ENCODE data around the gene YJU2.
"Not testable (repeated sequence)": the region's sequence is repeated elsewhere in the genome, so short reads cannot be mapped to it uniquely, and the experiment has no call there.

Gene YJU2

GRCh38 chr19:4224470-4224869 lies 22.4 kb upstream of the YJU2 start:
- no CpG with 5 or more reads among the region's 15 CpGs for WGBS (ENCODE audit: extremely low coverage, insufficient coverage, low lambda C conversion rate)
- no peak overlapping the region for H3K4me2 ChIP-seq (ENCODE audit: low read length)
- no peak overlapping the region for H3K56ac ChIP-seq (ENCODE audit: low read length)
- no peak overlapping the region for H2AK5ac ChIP-seq (ENCODE audit: low read length)
- no peak overlapping the region for H2BK5ac ChIP-seq (ENCODE audit: low read length)
- H2BK15ac ChIP-seq (replicated peaks; ENCODE audit: low read depth) = no peak overlapping the region
- H3K4me3 ChIP-seq (ENCODE audit: low read length) = no peak overlapping the region
- H3K36me3 ChIP-seq (ENCODE audit: control insufficient read depth, insufficient read depth, low read length) = no peaks in the 10 kb centered on the region
- no peak overlapping the region for H3K9ac ChIP-seq (ENCODE audit: low read length)
- no peak overlapping the region for H4K5ac ChIP-seq (ENCODE audit: low read length)
- no peak overlapping the region for H3K27ac ChIP-seq (ENCODE audit: low read depth, low read length)
- no peaks in the 10 kb centered on the region for H3K79me2 ChIP-seq (ENCODE audit: control insufficient read depth, insufficient read depth, low read length)
- H3K27me3 ChIP-seq (ENCODE audit: insufficient read depth, low read length, poor library complexity) = no peaks in the 10 kb centered on the region
- no peak overlapping the region for H3K4ac ChIP-seq (ENCODE audit: low read depth, low read length)
- no peak overlapping the region for H3K18ac ChIP-seq (ENCODE audit: low read length)
- no peaks in the 10 kb centered on the region for H3K79me1 ChIP-seq (ENCODE audit: low read length)
- no peak for DNase-seq
- no peak overlapping the region for H2BK120ac ChIP-seq (ENCODE audit: low read depth, low read length)
- H4K8ac ChIP-seq (ENCODE audit: low read depth, low read length) = no peak overlapping the region
- H3K23ac ChIP-seq (ENCODE audit: low read length) = no peak overlapping the region
- H3K4me1 ChIP-seq (ENCODE audit: control insufficient read depth, low read depth, low read length) = no peaks in the 10 kb centered on the region

- no peak overlapping the region for H4K8ac ChIP-seq (ENCODE audit: low read depth, low read length)
- no peaks in the 10 kb centered on the region for H3K79me1 ChIP-seq (ENCODE audit: low read length)
- no peaks in the 10 kb centered on the region for H3K36me3 ChIP-seq (ENCODE audit: control insufficient read depth, insufficient read depth, low read length)
- no peak overlapping the region for H3K23ac ChIP-seq (ENCODE audit: low read length)
- no peaks in the 10 kb centered on the region for H3K4me1 ChIP-seq (ENCODE audit: control insufficient read depth, low read depth, low read length)
- H2BK120ac ChIP-seq (ENCODE audit: low read depth, low read length) = no peak overlapping the region
- no peak overlapping the region for H2BK15ac ChIP-seq (replicated peaks; ENCODE audit: low read depth)
- no peak overlapping the region for H3K4ac ChIP-seq (ENCODE audit: low read depth, low read length)
- H3K79me2 ChIP-seq (ENCODE audit: control insufficient read depth, insufficient read depth, low read length) = no peaks in the 10 kb centered on the region
- no peak overlapping the region for H4K5ac ChIP-seq (ENCODE audit: low read length)
- H2AK5ac ChIP-seq (ENCODE audit: low read length) = no peak overlapping the region
- no peak overlapping the region for H3K9ac ChIP-seq (ENCODE audit: low read length)
- DNase-seq = no peak
- no peak overlapping the region for H3K27ac ChIP-seq (ENCODE audit: low read depth, low read length)
- WGBS (ENCODE audit: extremely low coverage, insufficient coverage, low lambda C conversion rate) = no CpG with 5 or more reads among the region's 8 CpGs
- no peaks in the 10 kb centered on the region for H3K27me3 ChIP-seq (ENCODE audit: insufficient read depth, low read length, poor library complexity)
- H3K56ac ChIP-seq (ENCODE audit: low read length) = no peak overlapping the region
- H3K4me3 ChIP-seq (ENCODE audit: low read length) = no peak overlapping the region
- no peak overlapping the region for H2BK5ac ChIP-seq (ENCODE audit: low read length)
- no peak overlapping the region for H3K18ac ChIP-seq (ENCODE audit: low read length)
- no peak overlapping the region for H3K4me2 ChIP-seq (ENCODE audit: low read length)
These were observed 21.0 kb upstream of the YJU2 start for GRCh38 chr19:4225885-4226284.

- H3K27ac ChIP-seq (ENCODE audit: low read depth, low read length) = no peak overlapping the region
- no peaks in the 10 kb centered on the region for H3K36me3 ChIP-seq (ENCODE audit: control insufficient read depth, insufficient read depth, low read length)
- H3K18ac ChIP-seq (ENCODE audit: low read length) = no peak overlapping the region
- H3K79me1 ChIP-seq (ENCODE audit: low read length) = no peaks in the 10 kb centered on the region
- H4K8ac ChIP-seq (ENCODE audit: low read depth, low read length) = no peak overlapping the region
- H3K23ac ChIP-seq (ENCODE audit: low read length) = no peak overlapping the region
- no peaks in the 10 kb centered on the region for H3K4me1 ChIP-seq (ENCODE audit: control insufficient read depth, low read depth, low read length)
- no peak overlapping the region for H4K5ac ChIP-seq (ENCODE audit: low read length)
- DNase-seq = no peak
- no peaks in the 10 kb centered on the region for H3K79me2 ChIP-seq (ENCODE audit: control insufficient read depth, insufficient read depth, low read length)
- H2BK120ac ChIP-seq (ENCODE audit: low read depth, low read length) = no peak overlapping the region
- H2BK15ac ChIP-seq (replicated peaks; ENCODE audit: low read depth) = no peak overlapping the region
- H3K9ac ChIP-seq (ENCODE audit: low read length) = no peak overlapping the region
- no peak overlapping the region for H3K4me2 ChIP-seq (ENCODE audit: low read length)
- H3K4me3 ChIP-seq (ENCODE audit: low read length) = no peak overlapping the region
- no peak overlapping the region for H2AK5ac ChIP-seq (ENCODE audit: low read length)
- no peak overlapping the region for H3K56ac ChIP-seq (ENCODE audit: low read length)
- H2BK5ac ChIP-seq (ENCODE audit: low read length) = no peak overlapping the region
- H3K4ac ChIP-seq (ENCODE audit: low read depth, low read length) = no peak overlapping the region
- H3K27me3 ChIP-seq (ENCODE audit: insufficient read depth, low read length, poor library complexity) = no peaks in the 10 kb centered on the region
These were observed 19.1 kb upstream of the YJU2 start for GRCh38 chr19:4227771-4228170.

- Histone ChIP-seq H3K4me2 (ENCODE audit: low read length) (no peak overlapping the region), H4K5ac (ENCODE audit: low read length) (no peak overlapping the region), H3K4ac (ENCODE audit: low read depth, low read length) (no peak overlapping the region), H3K9ac (ENCODE audit: low read length) (no peak overlapping the region), H3K4me1 (ENCODE audit: control insufficient read depth, low read depth, low read length) (no peaks in the 10 kb centered on the region), H3K79me2 (ENCODE audit: control insufficient read depth, insufficient read depth, low read length) (no peaks in the 10 kb centered on the region), H2BK5ac (ENCODE audit: low read length) (no peak overlapping the region), H4K8ac (ENCODE audit: low read depth, low read length) (no peak overlapping the region), H3K27me3 (ENCODE audit: insufficient read depth, low read length, poor library complexity) (no peaks in the 10 kb centered on the region), H2BK120ac (ENCODE audit: low read depth, low read length) (no peak overlapping the region), H3K36me3 (ENCODE audit: control insufficient read depth, insufficient read depth, low read length) (no peaks in the 10 kb centered on the region), H3K56ac (ENCODE audit: low read length) (no peak overlapping the region), H3K23ac (ENCODE audit: low read length) (no peak overlapping the region), H3K18ac (ENCODE audit: low read length) (no peak overlapping the region), H3K79me1 (ENCODE audit: low read length) (no peaks in the 10 kb centered on the region), H2BK15ac (replicated peaks; ENCODE audit: low read depth) (no peak overlapping the region), H2AK5ac (ENCODE audit: low read length) (no peak overlapping the region), H3K27ac (ENCODE audit: low read depth, low read length) (no peak overlapping the region), H3K4me3 (ENCODE audit: low read length) (no peak overlapping the region)
- no peak for DNase-seq
- no CpG with 5 or more reads among the region's 2 CpGs for WGBS (ENCODE audit: extremely low coverage, insufficient coverage, low lambda C conversion rate)
These were observed 18.1 kb upstream of the YJU2 start for GRCh38 chr19:4228765-4229178.

GRCh38 chr19:4229179-4229931 lies 17.5 kb upstream of the YJU2 start, which contains the start of gene EBI3:
Gene EBI3 (plus strand): TSS chr19:4229523. CDS start chr19:4229551, 28 bp downstream.
- H3K56ac ChIP-seq (ENCODE audit: low read length) = peak within 1 kb of the TSS; percentile 65
- no peak within 1 kb of the TSS for H3K4ac ChIP-seq (ENCODE audit: low read depth, low read length)
- DNase-seq = peak; percentile 51
- H3K4me3 ChIP-seq (ENCODE audit: low read length) = no peak within 1 kb of the TSS
- H3K4me1 ChIP-seq (ENCODE audit: control insufficient read depth, low read depth, low read length) = no peaks in the 10 kb centered on the region
- H3K79me1 ChIP-seq (ENCODE audit: low read length) = no peaks in the 10 kb centered on the region
- H3K79me2 ChIP-seq (ENCODE audit: control insufficient read depth, insufficient read depth, low read length) = no peaks in the 10 kb centered on the region
- H3K4me2 ChIP-seq (ENCODE audit: low read length) = no peak within 1 kb of the TSS
- no peaks in the 10 kb centered on the region for H3K36me3 ChIP-seq (ENCODE audit: control insufficient read depth, insufficient read depth, low read length)
- peak within 1 kb of the TSS; percentile 15 for H3K23ac ChIP-seq (ENCODE audit: low read length)
- H3K18ac ChIP-seq (ENCODE audit: low read length) = no peak within 1 kb of the TSS
- peak within 1 kb of the TSS; percentile 9 for H3K9ac ChIP-seq (ENCODE audit: low read length)
- H3K27me3 ChIP-seq (ENCODE audit: insufficient read depth, low read length, poor library complexity) = no peaks in the 10 kb centered on the region
- no peak within 1 kb of the TSS for H2BK5ac ChIP-seq (ENCODE audit: low read length)
- no peak within 1 kb of the TSS for H3K27ac ChIP-seq (ENCODE audit: low read depth, low read length)
- H2BK120ac ChIP-seq (ENCODE audit: low read depth, low read length) = no peak within 1 kb of the TSS
- H4K5ac ChIP-seq (ENCODE audit: low read length) = no peak within 1 kb of the TSS
- H4K8ac ChIP-seq (ENCODE audit: low read depth, low read length) = no peak within 1 kb of the TSS
- no peak within 1 kb of the TSS for H2AK5ac ChIP-seq (ENCODE audit: low read length)
- no peak within 1 kb of the TSS for H2BK15ac ChIP-seq (replicated peaks; ENCODE audit: low read depth)
- no CpG with 5 or more reads among the region's 19 CpGs for WGBS (ENCODE audit: extremely low coverage, insufficient coverage, low lambda C conversion rate)

- WGBS (ENCODE audit: extremely low coverage, insufficient coverage, low lambda C conversion rate) = no CpG with 5 or more reads among the region's 6 CpGs
- H3K27ac ChIP-seq (ENCODE audit: low read depth, low read length); H3K23ac ChIP-seq (ENCODE audit: low read length): not testable (repeated sequence)
These were observed 16.6 kb upstream of the YJU2 start for GRCh38 chr19:4230237-4230636.

More at GRCh38 chr19:4230237-4230636, 16.6 kb upstream of the YJU2 start:
- not testable (repeated sequence) for H3K9ac ChIP-seq (ENCODE audit: low read length); H3K79me2 ChIP-seq (ENCODE audit: control insufficient read depth, insufficient read depth, low read length); H4K5ac ChIP-seq (ENCODE audit: low read length); H3K79me1 ChIP-seq (ENCODE audit: low read length); H3K4me2 ChIP-seq (ENCODE audit: low read length); H3K4me1 ChIP-seq (ENCODE audit: control insufficient read depth, low read depth, low read length); H2BK120ac ChIP-seq (ENCODE audit: low read depth, low read length); H2AK5ac ChIP-seq (ENCODE audit: low read length); H3K4me3 ChIP-seq (ENCODE audit: low read length); H3K18ac ChIP-seq (ENCODE audit: low read length); H3K4ac ChIP-seq (ENCODE audit: low read depth, low read length); H4K8ac ChIP-seq (ENCODE audit: low read depth, low read length); H2BK5ac ChIP-seq (ENCODE audit: low read length); H3K36me3 ChIP-seq (ENCODE audit: control insufficient read depth, insufficient read depth, low read length); DNase-seq; H2BK15ac ChIP-seq (replicated peaks; ENCODE audit: low read depth); H3K56ac ChIP-seq (ENCODE audit: low read length); H3K27me3 ChIP-seq (ENCODE audit: insufficient read depth, low read length, poor library complexity)

Measured in mesendoderm (in vitro differentiated cells).